GM18526 (cell line): ENCODE results near the gene KLK15.

Source experiments
- POLR2A ChIP-seq: IDR thresholded peaks from 3 replicates; pipeline ENCODE4 v1.6.1; 2011; ENCODE audit not compliant: insufficient read length; ENCODE audit errors: extremely low read depth

Gene KLK15

DNA sequence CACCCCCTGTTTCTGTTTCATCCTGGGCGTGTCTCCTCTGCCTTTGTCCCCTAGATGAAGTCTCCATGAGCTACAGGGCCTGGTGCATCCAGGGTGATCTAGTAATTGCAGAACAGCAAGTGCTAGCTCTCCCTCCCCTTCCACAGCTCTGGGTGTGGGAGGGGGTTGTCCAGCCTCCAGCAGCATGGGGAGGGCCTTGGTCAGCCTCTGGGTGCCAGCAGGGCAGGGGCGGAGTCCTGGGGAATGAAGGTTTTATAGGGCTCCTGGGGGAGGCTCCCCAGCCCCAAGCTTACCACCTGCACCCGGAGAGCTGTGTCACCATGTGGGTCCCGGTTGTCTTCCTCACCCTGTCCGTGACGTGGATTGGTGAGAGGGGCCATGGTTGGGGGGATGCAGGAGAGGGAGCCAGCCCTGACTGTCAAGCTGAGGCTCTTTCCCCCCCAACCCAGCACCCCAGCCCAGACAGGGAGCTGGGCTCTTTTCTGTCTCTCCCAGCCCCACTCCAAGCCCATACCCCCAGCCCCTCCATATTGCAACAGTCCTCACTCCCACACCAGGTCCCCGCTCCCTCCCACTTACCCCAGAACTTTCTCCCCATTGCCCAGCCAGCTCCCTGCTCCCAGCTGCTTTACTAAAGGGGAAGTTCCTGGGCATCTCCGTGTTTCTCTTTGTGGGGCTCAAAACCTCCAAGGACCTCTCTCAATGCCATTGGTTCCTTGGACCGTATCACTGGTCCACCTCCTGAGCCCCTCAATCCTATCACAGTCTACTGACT lies 21.4 kb upstream of the KLK15 start, which contains the start of gene KLK3:
KLK3 (plus strand) TSS at position 280 of the 775 bp plus-strand sequence; CDS start at position 321, 41 bp downstream.
- TF ChIP-seq POLR2A = no peak

DNA sequence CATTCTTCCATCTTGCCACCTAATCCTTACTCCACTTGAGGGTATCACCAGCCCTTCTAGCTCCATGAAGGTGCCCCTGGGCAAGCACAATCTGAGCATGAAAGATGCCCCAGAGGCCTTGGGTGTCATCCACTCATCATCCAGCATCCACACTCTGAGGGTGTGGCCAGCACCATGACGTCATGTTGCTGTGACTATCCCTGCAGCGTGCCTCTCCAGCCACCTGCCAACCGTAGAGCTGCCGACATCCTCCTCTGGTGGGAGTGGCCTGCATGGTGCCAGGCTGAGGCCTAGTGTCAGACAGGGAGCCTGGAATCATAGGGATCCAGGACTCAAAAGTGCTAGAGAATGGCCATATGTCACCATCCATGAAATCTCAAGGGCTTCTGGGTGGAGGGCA lies 18.2 kb upstream of the KLK15 start:
- TF ChIP-seq POLR2A = no peak

DNA sequence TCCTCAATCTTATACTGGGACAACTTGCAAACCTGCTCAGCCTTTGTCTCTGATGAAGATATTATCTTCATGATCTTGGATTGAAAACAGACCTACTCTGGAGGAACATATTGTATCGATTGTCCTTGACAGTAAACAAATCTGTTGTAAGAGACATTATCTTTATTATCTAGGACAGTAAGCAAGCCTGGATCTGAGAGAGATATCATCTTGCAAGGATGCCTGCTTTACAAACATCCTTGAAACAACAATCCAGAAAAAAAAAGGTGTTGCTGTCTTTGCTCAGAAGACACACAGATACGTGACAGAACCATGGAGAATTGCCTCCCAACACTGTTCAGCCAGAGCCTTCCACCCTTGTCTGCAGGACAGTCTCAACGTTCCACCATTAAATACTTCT lies 17.4 kb upstream of the KLK15 start:
- TF ChIP-seq POLR2A = no peak

DNA sequence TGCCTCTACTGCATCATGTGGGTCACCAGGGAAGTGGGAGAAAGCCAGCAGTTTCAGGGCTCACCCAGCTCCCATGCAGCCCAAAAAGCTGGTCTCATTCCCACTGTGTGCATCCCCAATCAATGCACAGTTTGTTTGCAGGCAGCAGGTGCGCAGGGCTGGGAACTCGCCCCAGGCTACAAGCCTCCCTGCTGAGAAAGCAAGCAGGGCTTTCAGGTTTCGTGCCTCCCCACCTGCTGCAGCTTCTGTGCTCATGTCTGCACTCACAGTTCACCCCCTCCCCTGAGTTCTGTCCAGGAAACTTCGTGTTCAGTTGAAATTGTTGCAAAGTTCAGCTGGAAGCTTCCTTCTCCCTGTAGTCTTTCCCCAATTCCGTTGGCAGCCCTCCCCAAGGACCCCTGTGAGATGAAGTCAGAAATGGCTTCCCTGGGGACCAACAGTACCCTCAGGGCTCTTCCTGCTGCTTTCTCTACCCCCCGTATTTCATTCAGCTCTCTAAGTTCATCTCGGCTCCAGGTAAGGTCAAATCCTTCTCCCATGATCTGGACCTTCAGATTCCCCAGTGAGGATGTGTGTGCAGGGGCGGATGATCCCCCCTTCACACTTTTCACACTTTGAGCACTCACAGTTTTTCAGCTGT lies 11.0 kb upstream of the KLK15 start:
- TF ChIP-seq POLR2A = no peak

DNA sequence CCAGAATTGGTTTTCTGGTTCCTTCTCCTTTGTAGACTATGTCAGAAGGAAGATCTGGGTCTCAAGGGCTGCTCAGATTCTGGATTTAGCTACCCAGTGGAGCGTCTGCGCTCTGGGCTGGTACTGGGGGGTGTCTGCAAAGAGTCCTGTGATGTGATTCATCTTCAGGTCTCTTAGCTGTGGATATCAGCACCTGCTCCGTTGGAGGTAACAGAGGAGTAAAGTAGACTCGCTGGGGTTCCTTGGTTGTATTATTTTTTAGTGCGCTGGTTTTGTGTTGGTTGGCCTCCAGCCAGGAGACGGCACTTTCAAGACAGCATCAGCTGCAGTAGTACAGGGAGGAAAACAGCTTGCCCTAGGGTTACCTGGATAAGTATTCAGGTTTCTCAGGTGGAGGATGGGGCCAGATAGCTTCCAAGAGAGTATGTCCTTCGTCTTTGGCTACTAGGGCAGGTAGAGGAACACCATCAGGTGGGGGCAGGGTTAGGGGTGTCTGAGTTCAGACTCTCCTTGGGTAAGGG lies 10.4 kb upstream of the KLK15 start:
- TF ChIP-seq POLR2A = no peak

DNA sequence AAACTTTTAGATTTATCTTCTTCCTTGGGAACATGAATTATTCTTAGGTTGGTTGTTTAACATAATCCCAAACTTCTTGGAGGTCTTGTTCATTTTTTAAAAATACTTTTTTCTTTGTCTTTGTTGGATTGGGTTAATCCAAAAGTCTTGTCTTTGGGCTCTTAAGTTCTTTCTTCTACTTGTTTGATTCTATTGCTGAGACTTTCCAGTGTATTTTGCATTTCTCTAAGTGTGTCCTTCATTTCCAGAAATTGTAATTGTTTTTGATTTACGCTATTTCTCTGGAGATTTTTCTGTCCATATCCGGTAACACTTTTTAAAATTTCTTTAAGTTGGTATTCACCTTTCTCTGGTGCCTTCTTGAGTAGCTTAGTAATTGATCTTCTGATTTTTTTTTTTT lies 9.8 kb upstream of the KLK15 start:
- TF ChIP-seq POLR2A = no peak

DNA sequence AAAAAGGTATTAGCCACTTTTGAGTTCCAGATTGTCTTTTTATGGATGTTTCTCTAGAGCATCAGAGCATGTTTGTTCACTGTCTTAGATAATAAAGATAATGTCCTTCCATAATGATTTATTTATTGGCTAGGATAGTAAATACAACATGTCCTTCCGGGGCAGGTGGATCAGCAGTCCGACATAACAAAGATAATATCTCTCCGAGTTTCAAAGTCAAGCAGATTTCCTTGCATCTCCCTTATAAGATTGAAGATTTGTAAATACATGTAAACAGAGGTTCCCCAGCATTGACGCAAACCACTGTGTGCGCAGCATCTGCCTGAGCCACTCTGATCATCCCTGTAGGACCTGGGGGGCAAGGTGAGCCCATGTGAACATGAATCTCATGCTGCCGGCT lies 8.8 kb upstream of the KLK15 start:
- TF ChIP-seq POLR2A = no peak

DNA sequence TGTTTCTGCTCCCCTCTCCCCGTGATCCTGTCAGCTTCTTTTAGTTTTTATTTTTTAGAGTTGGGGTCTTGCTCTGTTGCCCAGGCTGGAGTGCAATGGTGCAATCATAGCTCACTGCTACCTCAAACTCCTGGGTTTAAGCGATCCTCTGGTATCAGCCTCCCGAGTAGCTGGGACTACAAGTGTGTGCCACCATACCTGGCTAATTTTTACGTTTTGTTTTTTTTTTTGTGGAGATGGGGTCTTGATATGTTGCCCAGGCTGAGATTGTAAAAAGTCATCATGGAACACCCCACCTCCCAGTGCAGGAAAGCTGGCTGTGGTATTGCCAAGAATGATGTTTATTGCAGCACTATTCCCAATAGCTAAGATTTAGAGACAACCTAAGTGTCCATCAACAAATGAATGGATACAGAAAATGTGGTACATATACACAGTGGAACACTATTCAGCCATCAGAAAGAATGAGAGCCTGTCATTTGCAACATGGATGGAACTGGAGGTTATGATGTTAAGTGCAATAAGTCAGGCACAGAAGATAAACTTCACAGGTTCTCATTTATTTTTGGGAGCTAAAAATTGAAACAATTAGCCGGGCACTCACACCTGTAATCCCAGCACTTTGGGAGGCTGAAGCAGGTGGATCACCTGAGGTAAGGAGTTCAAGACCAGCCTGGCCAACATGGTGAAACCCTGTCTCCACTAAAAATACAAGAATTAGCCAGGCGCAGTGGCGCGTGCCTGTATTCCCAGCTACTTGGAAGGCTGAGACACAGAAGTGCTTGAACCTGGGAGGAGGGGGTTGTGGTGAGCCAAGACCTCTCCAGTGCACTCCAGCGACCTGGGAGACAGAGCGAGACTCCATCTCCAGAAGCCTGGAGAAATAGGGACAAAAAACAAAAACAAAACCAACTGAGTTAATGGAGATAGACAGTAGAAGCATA lies 6.6 kb upstream of the KLK15 start:
- TF ChIP-seq POLR2A = no peak

DNA sequence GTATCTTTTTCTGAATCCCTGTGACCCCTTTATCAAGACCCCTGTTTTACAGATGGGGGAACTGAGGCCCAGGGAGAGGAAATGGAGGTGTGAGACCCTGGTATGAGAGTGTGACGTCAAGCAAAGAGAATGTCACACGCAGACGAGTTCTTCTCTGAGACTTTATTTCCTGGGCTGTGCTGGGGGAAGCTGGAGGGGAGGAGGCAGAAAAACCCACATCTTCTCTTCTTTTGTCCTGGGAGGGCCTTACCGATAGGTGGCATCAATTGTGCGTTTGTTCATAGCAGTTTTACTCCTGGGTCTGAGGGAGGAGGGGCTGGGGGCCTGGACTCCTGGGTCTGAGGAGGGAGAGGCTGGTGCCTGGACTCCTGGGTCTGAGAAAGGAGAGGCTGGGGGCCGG lies 4.9 kb upstream of the KLK15 start:
- TF ChIP-seq POLR2A = no peak

DNA sequence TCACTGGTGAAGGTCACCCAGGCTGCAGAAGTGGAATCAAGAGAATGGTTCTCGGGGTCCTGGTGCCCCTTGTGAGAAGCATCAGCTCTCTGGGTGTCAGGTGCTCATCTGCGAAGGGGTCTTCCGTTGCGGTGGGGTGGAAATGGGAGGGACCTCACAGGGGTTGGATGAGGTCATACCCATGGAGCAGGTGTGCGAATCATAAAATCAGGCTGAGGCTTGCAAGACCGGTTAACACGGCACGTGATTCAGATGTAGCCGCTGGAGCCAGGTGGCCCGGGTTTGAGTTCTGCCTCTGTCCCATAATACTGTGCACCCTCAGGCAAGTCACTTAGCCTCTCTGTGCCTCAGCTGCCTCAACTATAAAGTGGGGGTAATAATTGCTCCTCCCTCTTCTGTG lies 3.9 kb upstream of the KLK15 start:
- no peak for TF ChIP-seq POLR2A

DNA sequence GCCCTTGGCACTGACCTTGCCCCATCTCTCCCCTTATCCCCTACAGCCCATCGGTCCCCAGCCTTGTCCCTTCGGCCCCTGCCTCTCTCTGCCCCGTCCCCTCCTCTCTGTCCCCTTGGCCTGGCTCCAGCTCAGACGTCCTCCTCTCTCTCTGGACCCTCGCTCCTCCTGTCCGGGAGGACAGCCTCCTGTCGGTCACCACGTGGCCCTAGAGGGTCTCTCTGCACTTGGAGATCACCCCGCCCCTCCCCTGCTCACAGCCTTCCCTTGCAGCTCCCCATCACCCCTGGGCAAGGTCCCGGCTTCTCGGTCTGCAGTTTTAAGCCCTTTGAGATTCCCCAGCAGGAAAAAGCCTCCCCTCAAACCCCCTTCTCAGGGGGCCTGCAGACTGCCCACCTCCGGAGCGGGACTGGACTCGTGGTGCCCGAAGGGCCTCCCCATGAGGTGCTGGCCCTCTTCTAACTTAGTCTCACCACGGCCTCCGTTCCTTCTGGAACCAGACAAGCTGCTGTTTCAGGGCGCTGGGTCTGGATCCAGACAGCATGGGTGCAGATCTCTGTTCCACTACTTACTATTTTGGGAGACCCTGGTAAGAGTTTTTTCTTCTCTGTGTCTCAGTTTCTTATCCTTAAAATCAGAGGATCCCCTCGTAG lies 3.3 kb upstream of the KLK15 start:
- TF ChIP-seq POLR2A = no peak

DNA sequence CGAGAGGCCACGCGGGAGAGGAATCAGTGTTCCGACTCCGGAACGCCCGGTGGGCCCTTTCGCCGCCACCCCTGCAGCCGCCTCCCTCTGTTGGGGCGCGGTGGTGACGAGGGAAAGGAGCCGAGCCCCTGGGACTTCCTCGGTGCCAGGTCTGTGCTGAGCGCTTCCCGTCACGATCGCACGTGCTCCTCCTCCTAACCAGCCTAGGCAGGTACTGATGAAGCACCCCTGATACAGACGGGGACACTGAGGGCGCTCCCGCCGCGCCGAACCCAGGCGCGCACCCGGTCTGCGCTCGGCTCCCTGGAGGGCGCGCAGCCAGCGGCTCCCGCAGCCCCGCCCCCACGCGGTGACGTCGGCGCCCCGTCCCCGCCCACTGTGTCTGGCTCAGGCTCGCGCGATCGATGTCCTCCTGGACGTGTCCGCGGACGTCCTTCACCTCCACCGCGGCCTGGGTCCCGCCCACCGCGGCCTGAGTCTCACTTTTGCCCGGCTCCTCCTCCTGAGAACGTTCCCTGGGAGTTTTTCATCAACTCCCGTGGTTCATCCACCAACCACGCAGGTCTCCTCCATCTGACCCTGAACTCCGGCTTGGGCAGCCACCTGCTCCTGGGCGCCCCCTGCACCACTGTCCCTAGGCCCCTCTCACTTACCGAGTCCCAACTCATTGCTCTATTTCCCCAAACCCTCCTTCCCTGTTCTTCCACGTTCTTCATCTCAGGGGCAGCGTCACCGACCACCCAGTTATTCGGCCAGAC lies 2.6 kb upstream of the KLK15 start:
- TF ChIP-seq POLR2A = peak; percentile 82

DNA sequence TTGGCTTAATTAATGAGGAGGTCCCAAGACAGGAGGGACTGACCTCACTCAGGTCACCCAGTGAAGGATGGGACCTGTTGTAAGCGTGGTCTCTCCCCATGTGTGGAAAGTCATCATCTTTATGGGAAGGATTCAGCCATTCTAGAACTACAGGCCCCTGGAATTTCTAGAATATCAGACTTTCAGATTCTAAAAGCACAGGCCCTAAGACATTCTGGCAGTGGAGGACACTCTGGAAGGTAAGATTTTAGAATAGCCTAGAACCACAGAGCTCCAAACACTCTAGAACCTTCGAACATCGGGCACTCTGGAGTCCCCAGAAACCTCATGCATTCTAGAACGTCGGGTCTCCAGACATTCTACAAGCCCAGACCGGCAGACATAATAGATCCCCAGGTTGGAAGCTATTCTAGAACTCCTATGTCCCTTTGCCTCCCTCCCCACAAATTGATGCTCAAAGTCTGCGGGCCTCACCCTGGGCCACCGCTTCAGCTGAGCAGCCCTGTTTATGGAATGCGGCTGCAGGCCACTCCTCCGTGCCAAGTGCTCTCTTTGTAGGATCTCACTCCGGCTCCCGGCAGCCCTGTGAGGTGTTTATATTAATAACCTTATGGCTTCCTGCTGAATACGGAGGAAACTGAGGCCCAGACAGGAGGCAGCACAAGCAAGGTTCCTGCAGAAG lies 1.9 kb upstream of the KLK15 start:
- TF ChIP-seq POLR2A = no peak

DNA sequence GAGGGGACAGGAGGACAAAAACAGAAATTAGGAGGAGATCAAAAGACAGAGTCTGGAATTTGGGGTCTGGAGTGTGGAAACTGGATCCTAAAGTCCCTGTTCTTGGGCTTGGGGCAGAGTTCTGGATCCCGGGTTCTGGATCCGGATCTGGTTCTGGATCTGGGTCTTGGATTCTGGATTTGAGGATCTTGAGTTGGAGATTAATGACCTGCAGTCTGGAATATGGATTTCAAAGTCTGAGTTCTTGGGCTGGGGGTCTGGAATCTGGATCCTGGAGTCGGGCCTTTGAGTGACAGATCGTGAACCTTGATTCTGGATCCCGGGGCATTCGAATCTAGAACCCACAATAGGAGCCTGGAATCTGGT lies 411 bp upstream of the KLK15 start:
- TF ChIP-seq POLR2A = no peak
